Stimulated activated CD8-positive, alpha-beta memory T cell treated with anti-CD3 and anti-CD28 coated beads, Interleukin-2, amount 100 ng/mL, for 48 hours (primary cell): ENCODE results near the gene GPD1L.
"Not testable (repeated sequence)": the region's sequence is repeated elsewhere in the genome, so short reads cannot be mapped to it uniquely, and the experiment has no call there.

Experiments
- DNase-seq, 2 donors: peaks; one replicate each; pipeline ENCODE4 v3.0.0-alpha.2; 2020; ENCODE audit warnings: low read depth in 2 of 2

The GPD1L gene

DNA sequence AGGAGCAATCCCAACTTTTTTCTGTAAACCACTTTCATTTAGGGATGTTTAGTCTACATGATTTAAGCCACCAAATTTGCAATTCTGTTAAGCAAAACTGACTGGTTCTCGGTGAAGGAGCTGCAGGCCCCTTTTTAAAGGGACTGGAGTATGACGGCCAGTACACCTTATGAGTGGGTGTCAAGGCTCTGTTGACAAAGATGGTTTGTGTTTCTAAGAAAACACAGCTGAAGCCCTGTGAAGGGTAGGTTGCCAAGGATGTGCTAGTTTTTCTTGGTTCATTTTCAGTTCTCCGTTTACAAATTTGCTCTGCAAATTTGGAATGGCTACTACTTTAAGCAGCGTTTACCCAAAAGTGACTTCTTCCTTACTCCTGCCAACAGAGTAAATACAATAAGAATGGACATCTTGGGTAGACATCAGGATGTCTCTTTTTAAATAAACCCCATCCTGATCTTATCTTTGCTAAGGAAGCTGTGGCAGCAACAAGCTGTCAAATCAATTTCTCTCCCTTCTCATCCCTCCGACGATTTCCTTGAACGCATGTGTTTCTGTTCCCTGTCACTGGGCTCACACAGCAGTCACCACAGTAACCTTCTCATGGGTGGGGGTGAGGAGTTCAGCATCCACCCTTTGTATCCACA is 73.8 kb downstream of the GPD1L start:
- no peak for DNase-seq

- no peak for DNase-seq
These were observed 74.9 kb downstream of the GPD1L start for GRCh38 chr3:32181365-32181764.

DNA sequence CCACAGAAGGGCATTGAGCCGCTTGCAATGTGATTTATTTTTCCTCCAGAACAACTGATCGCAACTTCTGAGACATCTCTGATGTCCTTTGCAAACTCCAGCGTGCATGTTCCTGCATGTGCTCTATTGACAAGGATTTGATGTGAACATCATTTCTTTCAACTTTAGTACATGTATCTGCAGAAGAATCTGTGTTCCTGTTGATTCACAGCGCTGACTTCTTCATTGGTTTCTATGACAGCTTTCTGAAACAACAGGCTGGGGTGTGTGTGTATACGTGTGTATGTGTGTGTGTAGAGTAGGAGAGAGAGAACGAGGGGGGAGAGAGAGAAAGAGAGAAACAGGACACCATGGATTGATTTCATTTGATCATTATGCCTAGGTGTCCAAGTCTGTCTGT is 75.4 kb downstream of the GPD1L start:
- DNase-seq, result no peak

- DNase-seq, result no peak
These were observed 77.8 kb downstream of the GPD1L start for GRCh38 chr3:32184187-32184730.

DNA sequence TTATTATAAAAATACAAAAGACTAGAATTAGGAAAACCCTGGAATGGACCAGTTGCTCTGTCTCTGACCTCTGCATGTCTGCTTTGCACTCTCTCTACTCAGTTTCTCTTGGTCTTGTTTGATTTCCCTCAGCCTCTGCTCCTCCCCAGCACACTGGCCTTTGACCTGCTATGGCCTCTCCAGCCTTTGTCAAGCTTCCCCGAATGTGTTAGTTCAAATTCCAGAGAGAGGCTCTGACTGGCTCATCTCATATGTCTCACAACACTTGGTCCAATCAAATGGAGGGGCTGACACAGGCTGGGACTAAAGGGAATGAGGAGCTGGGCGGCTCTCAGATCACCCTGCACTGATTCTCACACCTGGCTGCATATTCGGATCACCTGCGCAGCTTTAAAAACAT is 79.7 kb downstream of the GPD1L start:
- DNase-seq, result no peak

DNA sequence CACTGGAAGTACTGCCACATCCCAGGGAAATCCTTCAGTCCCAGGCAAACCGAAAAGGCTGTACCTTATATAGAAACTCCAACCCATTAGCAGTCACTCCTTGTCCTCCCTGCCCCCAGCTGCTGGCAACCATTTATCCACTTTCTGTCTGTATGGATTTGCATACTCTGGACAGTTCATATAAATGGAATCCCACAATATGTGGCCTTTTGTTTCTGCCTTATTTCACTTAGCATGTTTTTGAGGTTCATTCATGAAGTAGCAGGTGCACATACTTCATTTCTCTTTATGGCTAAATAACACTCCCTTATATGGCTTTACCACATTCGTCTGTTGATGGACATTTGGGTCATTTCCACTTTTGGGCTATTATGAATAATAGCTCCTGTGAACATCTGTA is 80.5 kb downstream of the GPD1L start:
- no peak for DNase-seq

DNA sequence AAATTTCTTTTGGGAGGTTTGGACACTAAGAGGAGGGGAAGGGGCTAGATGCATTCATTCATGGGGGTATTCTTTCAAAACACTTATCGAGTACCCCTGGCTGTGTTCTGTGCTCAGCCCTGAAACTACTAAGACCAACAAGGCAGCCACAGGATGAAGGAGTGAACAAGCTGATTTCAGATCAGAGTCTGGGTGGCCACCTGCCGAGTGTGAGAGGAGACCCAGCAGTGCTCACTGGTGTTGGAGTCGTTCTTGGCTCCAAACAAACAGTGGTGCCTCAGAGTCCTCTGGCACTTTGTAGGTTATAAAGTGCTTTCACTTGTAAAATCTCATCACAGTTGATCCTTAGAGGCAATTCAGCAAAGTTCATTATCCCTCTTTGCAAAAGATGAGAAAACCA is 83.3 kb downstream of the GPD1L start:
- no peak for DNase-seq

- not testable (repeated sequence) for DNase-seq
These were observed 84.1 kb downstream of the GPD1L start for GRCh38 chr3:32190556-32190955.

GRCh38 chr3:32193101-32193500 is 86.7 kb downstream of the GPD1L start:
- no peak for DNase-seq

- DNase-seq, result no peak
These were observed 88.2 kb downstream of the GPD1L start for GRCh38 chr3:32194653-32195052.

DNA sequence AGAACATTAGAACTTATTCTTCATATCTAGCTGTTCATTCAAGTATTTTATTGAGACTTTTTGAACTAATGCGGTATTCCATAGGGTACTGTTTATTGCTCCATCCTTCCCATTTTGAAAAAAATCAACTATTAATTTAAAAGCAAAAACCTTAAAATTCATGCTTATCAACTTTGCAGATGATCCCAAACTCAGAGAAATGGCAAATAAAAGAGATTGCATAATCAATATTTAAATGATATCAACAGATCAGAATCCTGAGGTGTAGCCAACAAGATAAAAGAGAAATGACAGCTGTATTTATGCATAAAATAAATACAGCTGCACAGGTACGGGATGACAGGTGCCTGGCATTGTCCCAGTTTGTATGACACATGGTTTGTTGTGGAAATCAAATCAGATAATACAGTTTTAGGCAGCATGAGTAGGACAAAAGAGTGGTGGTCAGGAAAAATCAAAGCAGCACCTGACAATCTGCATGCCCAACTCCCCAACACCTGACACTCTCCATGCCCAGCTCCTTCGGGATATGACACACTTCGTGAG is 89.6 kb downstream of the GPD1L start:
- DNase-seq, result no peak

GRCh38 chr3:32197991-32198390 is 91.6 kb downstream of the GPD1L start:
- no peak for DNase-seq

GRCh38 chr3:32198714-32199113 is 92.3 kb downstream of the GPD1L start:
- no peak for DNase-seq

DNA sequence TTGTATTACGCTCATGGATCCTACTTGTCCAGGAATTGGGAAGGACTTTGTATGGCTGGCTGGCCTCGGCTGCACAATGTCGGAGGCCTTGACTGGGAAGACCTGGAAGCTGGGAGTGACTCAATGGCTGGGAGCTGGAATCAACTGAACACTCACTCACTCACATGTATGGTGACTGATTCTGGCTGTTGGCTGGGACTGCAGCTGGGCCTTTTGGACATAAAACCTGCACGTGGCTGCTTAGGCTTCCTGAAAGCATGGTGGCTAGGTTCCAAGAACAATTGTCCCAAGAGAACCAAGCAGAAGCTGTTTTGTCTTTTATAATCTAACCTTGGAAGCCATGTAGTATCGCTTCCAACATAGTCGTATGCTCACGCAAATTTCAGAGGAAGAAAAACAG is 94.1 kb downstream of the GPD1L start:
- no peak for DNase-seq

DNA sequence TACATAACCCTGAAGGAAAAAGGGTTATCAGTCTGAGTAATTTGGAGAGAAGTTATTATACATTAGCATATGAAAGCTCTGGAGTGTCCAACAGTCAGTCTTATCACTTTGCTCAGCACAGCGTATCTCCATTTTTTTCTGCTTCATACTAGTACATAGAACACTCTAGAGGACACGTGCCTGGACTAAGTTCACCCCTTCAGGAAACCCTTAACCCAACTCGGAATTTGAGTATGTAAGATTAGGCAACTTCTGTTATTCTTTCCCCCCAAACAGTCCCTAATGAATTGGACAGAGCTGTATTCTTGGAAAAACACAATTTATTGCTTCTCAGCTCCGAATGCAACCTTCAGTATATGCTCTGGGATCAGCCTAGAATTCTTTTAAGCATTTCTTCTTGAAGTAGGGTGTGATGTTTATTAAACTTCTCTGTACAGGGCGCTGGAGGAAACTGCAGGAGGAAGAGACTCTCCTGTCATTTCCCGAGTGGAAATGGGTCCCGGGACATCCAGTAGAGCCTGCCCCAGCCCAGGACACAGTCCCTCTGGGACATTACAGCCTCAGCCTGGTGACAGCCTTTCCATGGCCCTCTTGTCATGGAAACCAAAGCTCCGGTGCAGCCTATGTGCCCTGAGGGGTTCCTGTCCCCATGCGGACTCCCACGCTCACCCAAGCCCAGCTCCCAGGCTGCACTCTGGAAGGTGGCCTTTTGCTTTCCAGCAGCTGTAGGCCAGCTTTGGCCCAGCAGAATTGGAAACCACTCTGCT is 94.8 kb downstream of the GPD1L start:
- no peak for DNase-seq

DNA sequence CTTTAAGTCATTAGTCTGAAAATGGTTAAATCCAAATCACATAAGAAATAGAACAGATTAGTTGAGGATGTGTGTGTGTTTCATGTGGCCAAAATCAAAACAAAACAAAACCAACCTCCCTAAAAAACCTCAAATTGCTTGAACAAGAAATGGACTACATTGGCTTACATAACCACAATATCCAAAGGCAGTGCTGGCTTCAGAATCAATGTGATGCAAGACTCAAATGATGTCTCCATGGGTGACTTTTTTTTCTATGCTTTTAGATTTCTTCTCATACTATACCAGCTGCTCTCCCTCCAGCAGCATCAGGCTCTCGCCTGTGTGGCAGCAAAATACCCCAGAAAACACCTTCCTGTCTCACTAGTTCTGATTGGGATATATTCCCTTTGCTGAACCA is 96.1 kb downstream of the GPD1L start:
- DNase-seq, result no peak

- DNase-seq, result no peak
These were observed 97.4 kb downstream of the GPD1L start for GRCh38 chr3:32203854-32204253.

- DNase-seq, result no peak
These were observed 102.0 kb downstream of the GPD1L start for GRCh38 chr3:32208447-32208846.

DNA sequence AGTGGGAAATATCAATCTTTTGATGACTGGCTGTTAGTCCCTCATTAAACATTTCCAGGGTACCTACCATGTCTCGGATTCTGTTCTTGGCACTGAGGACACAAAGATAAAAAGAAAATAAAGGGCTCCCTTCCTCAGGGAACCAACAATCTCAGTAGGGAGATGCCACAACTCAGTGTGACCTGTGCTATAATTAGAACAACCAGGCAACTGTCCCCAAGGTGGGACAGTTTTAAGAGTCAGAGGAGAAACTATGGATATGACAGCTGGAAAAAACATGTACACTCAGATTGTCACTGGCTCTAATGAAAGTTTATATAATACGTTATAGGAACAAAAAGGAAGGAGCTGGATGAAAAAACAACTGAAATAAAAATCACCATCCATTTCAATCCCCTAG is 108.8 kb downstream of the GPD1L start:
- no peak for DNase-seq

- DNase-seq, result no peak
These were observed 109.9 kb downstream of the GPD1L start for GRCh38 chr3:32216172-32216783.

GRCh38 chr3:32217339-32217738 is 110.9 kb downstream of the GPD1L start:
- no peak for DNase-seq
